Activated CD4-positive, alpha-beta T cell treated with anti-CD3 and anti-CD28 coated beads, Interleukin-2, amount 50 U/mL, for 4 hours (primary cell): ENCODE measurements around the gene ZCCHC24.

Experiments
- DNase-seq, 2 experiments: peaks; one replicate each; pipeline ENCODE4 v3.0.0-alpha.2; 2020

Gene ZCCHC24

GRCh38 chr10:79355420-79356017 is 89.9 kb downstream of the ZCCHC24 start:
- no peak for DNase-seq

- DNase-seq: no peak
Observed at GRCh38 chr10:79354615-79355014, 90.8 kb downstream of the ZCCHC24 start.

GRCh38 chr10:79354141-79354540 is 91.3 kb downstream of the ZCCHC24 start:
- no peak for DNase-seq

- DNase-seq: no peak
Observed at GRCh38 chr10:79353726-79354125, 91.7 kb downstream of the ZCCHC24 start.

- no peak for DNase-seq
Observed at GRCh38 chr10:79353000-79353406, 92.4 kb downstream of the ZCCHC24 start.

GRCh38 chr10:79352035-79352877 is 93.2 kb downstream of the ZCCHC24 start:
- no peak for DNase-seq

GRCh38 chr10:79351332-79351731 is 94.1 kb downstream of the ZCCHC24 start:
- DNase-seq: no peak

- DNase-seq: no peak
Observed at GRCh38 chr10:79350407-79351154, 94.8 kb downstream of the ZCCHC24 start.

GRCh38 chr10:79349766-79350406 is 95.5 kb downstream of the ZCCHC24 start:
- no peak for DNase-seq

GRCh38 chr10:79349072-79349491 is 96.3 kb downstream of the ZCCHC24 start:
- DNase-seq: no peak

GRCh38 chr10:79348640-79348988 is 96.8 kb downstream of the ZCCHC24 start:
- DNase-seq: no peak

- DNase-seq: peak; percentile 64 to 70
Observed at GRCh38 chr10:79347894-79348639, 97.4 kb downstream of the ZCCHC24 start.

GRCh38 chr10:79347226-79347893 is 98.1 kb downstream of the ZCCHC24 start, which contains the start of gene PPIF:
Gene PPIF, plus strand, starts transcription at chr10:79347469. Its CDS starts 80 bp downstream, at chr10:79347549.
- DNase-seq: peak; percentile 86 to 87

GRCh38 chr10:79346388-79347225 is 98.8 kb downstream of the ZCCHC24 start:
- no peak for DNase-seq

GRCh38 chr10:79346012-79346340 is 99.4 kb downstream of the ZCCHC24 start:
- DNase-seq: no peak

GRCh38 chr10:79345241-79346011 is 100.0 kb downstream of the ZCCHC24 start:
- no peak for DNase-seq

- no peak for DNase-seq
Observed at GRCh38 chr10:79344502-79345195, 100.8 kb downstream of the ZCCHC24 start.

- DNase-seq: no peak
Observed at GRCh38 chr10:79342811-79343561, 102.4 kb downstream of the ZCCHC24 start.

GRCh38 chr10:79342295-79342761 is 103.1 kb downstream of the ZCCHC24 start:
- no peak for DNase-seq
